GM21526 (cell line): ENCODE data around the gene PON1.
A peak's percentile ranks its signal among the peaks of the same experiment; 100 is the strongest.

Source experiments
- ATAC-seq: cut with Tn5 transposase; IDR thresholded peaks from one replicate; pipeline ENCODE4 v1.9.1; 2021; ENCODE audit warnings: moderate library complexity; ENCODE audit not compliant: unreplicated experiment, low FRiP score

The PON1 gene

GRCh38 chr7:95318501-95319100 is 5.7 kb downstream of the PON1 start:
- no peak for ATAC-seq

DNA sequence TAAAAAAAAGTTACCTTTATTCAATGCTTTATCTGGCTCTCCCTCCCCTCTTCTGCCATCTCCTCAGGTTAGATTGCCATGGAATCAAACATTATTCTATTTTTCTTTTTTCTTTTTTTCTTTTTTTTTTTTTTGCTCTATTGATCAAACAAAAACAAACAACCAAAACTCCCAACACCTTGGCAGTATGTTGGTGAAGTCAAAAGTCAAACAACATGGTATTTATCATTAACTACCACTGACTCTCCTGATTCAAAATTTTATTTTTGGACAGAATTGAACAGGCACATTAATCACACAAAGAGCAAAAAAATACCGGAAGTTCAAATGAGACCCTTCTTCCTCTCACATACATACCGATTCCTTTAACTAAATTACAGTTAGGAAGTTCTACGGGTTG is 6.4 kb downstream of the PON1 start:
- no peak for ATAC-seq

GRCh38 chr7:95317546-95317945 is 6.8 kb downstream of the PON1 start:
- ATAC-seq = no peak

- peak; percentile 89 for ATAC-seq
Observed at GRCh38 chr7:95316588-95316987, 7.7 kb downstream of the PON1 start.

DNA sequence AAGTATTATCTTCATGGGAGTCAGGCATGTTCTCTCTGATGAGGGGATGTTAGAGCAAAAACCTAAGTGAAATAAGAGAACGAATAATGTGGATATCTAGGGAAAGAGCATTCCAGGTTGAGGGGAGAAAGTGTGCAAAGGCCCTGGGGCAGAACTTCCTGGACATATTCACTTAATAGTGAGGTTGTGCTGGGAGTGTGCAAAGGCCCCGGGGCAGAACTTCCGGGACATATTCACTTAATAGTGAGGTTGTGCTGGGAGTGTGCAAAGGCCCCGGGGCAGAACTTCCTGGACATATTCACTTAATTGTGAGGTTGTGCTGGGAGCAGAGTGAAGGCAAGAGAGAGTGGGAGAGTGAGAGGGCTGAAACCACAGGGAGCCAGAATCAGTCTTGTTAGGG is 11.8 kb downstream of the PON1 start:
- ATAC-seq = no peak

DNA sequence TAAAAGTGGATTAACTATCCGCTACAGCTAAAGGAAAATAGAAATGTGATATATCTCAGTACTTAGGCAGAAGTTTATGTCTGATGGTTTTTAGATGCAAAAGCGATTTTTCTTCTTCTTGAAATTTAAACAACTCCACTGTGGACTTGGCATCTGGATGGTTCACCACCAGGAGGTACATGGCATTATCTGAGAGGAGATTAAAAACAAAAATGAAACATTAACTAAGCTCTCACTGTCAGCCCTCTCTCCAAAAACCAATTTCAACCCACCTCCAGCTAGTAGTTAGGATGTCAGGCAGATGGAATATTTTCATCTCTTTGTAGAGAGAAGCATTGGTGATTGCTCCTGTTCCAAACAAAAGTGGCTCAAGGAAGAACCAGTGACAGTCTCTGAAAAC is 12.9 kb downstream of the PON1 start:
- no peak for ATAC-seq

DNA sequence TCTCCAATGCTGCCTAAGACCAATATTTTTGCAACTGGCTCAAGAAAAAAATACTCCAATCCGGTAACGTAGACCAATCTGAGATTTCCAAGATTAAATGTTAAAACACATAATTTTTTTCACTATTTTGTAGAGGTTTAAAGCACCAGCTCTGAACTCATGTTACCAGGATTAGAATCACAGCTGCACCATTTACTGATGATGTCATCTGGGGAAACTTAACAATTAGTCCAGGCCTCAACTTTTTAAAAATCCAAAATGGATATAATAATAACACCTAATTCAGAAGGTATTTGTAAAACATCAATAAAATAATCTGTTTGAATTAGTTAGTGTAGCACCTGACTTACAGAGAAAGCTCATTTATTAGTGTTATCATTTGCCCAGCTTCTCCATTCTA is 14.4 kb downstream of the PON1 start:
- no peak for ATAC-seq

DNA sequence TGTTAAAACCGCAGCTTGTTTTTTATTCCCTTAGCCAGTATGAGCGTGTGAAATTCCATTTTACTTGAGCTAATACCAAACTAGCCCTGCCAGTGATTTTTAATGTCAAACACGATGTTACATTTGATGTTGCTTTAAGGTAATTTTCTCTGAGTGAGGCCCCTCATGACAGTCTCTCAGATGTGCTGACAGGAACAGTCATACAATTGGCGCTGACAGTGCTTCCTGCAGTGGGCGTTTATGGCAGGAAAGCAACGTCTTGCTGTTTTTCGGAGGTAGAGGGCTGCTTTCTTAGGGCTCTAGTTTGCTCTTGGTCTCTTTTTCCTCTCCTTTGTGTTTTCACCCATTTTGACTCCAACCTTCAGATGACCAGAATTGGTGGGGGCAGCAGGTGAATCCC is 19.3 kb downstream of the PON1 start:
- ATAC-seq = no peak

GRCh38 chr7:95303013-95303905 is 21.1 kb downstream of the PON1 start:
- ATAC-seq = no peak

GRCh38 chr7:95298091-95298490 is 26.2 kb downstream of the PON1 start:
- no peak for ATAC-seq

GRCh38 chr7:95297041-95297440 is 27.3 kb downstream of the PON1 start:
- no peak for ATAC-seq

DNA sequence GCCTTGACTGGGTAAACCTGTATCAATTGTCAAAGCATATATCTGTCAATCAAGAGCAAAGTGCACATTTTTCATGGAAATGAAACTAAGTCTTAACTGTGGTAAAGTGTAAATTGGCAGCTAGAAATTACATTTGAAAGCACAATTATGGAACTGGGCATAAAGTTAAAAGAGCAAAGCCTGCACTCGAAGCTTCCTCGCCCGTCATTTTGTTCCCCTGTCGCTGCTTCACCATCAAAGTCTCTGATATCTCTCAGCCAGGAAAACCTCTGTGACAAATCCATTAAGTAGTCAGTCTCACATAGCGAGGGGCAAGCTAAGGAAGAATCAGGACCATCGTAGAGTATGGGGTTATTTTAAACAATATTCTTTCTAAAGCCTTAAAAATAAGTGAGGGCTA is 27.9 kb downstream of the PON1 start:
- ATAC-seq = no peak

DNA sequence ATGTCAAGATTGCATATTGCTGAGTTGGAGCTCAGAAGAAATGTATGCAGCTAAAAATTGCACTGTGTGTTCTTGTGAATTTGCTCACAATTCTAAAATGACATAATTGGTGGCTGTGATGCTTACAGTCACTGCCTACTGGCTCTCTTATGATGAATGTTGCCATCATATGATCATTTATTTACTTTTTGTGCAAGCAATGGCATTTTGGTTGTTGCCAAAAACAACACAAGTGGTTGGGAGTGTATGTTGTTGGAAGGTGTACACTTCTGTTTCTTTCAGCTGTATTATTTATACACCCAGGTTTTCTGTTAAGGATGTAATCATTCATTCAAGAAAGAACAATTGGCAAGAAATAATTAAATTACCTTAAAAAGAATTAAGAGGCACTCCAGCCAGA is 28.9 kb downstream of the PON1 start:
- no peak for ATAC-seq

DNA sequence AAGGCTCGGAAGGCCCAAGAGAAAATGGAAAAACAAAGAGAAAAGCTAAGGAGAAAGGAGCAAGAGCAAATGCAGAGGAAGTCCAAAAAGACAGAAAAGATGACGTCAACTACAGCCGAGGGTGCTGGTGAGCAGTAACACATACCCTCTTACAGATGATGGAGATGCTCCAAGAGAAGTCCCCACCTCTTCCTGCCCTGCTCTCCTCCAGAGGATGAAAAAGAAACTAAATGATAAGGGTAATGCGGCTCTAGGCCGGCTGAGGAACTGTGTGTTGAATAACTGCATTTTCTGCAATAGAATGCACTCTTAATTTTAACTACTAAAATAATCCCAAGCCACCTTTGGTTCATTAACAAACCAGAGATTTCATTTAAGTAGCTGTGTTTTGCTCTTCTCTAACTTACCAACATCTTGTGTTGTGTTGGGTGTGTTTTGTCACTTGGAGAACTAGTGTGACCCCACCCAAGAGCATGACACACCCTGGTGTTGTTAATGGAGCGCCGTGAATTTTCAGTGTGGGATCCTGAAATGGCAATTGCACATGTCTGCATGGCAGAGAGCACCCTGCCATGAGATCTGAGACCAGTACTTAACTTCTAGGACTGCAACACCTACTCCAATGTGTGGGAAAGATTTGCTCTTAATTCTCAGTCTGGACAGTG is 34.0 kb downstream of the PON1 start:
- ATAC-seq = no peak

DNA sequence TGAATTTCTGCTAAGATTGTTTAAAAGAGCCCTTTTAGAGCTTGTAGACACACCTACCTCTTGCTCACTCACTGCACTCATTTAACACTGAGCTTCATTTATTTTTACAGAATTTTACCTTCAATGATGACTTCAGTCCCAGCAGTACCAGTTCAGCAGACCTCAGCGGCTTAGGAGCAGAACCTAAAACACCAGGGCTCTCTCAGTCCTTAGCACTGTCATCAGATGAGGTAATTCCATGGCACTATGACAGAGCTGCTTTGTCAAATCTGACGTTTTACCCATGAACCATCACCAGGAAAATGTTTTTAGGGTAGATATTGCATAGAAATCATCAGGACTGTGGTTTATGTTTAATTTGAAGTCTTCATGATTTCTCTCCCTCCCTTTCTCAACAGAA is 38.2 kb downstream of the PON1 start:
- ATAC-seq = no peak

DNA sequence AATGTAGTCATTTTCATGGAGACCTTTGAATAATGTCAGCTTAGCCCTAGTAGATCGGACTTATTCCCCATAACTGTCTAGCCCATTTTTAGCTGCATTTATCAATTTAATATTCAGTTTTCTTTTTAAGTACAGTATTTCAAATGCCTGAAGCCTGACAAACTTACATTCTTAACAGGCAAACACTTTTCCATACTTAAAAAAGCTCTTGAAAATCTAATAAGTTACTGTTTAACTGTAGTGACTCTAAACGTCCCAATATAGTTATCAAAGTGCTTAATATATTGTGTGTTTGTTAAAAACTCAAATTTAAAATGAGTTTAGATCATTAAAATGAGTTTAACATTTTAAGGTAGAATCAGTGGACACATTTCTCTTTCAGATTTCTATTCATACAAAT is 44.9 kb downstream of the PON1 start:
- no peak for ATAC-seq

GRCh38 chr7:95276114-95276513 is 48.2 kb downstream of the PON1 start:
- no peak for ATAC-seq

- no peak for ATAC-seq
Observed at GRCh38 chr7:95269640-95270039, 54.7 kb downstream of the PON1 start.

- no peak for ATAC-seq
Observed at GRCh38 chr7:95267754-95268153, 56.6 kb downstream of the PON1 start.

GRCh38 chr7:95265634-95266033 is 58.7 kb downstream of the PON1 start:
- ATAC-seq = no peak

GRCh38 chr7:95264363-95264891 is 59.9 kb downstream of the PON1 start:
- ATAC-seq = no peak
